ENCODE data around the gene CMTM7.

DNA sequence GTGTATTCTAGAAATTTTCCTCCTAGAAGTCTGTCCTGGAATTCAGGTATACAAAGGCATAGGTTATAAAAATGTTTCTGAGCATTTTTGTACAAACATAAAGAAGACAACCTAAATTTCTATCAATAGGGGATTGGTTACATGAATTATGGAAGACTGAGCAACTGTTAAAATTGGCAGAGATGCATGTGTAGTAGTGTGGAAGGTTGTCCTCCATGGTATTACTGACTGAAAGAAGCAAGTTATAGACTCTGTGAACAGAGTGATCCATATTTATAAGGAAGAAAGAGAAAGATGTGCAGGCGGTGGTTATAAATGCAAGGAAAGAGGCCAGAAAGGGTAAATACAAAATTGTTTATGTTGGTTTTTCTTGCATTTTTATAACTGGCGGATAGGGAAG lies 38.3 kb upstream of the CMTM7 start:
- TF ChIP-seq YY1 (IDR thresholded peaks at IDR 0.05; ENCODE audit: insufficient read depth, insufficient read length) (no peak), ZNF274 (IDR thresholded peaks at IDR 0.05; ENCODE audit: low read depth, low read length) (no peak), SUZ12 (IDR thresholded peaks at IDR 0.05; ENCODE audit: extremely low read depth, insufficient read depth, insufficient read length) (no peak)
